ENCODE measurements around the gene LCK. TPM values are rescaled to one million over a fixed set of nuclear protein-coding genes. Genes with fewer than 3 reads are reported as not detected.
"Not testable (repeated sequence)": the region's sequence is repeated elsewhere in the genome, so short reads cannot be mapped to it uniquely, and the experiment has no call there.

The LCK gene
- total RNA-seq, 4 donors from 2014 or later: 1.1 to 6.8 (median 4.8) TPM

- ATAC-seq (ENCODE audit: low FRiP score) (no peak), DNase-seq (ENCODE audit: low spot score) (no peak)
- no peak for TF ChIP-seq CTCF (IDR thresholded peaks at IDR 0.05)
Observed at GRCh38 chr1:32291145-32291707, 40.2 kb downstream of the LCK start.

- TF ChIP-seq CTCF (IDR thresholded peaks at IDR 0.05): no peak
- ATAC-seq (ENCODE audit: low FRiP score): peak; percentile 98
Observed at GRCh38 chr1:32291708-32292538, 40.9 kb downstream of the LCK start, which contains the start of gene HDAC1. HDAC1 (plus strand) TSS chr1:32292083; CDS start chr1:32292170, 87 bp downstream.

GRCh38 chr1:32298211-32298610 is 47.1 kb downstream of the LCK start:
- DNase-seq (ENCODE audit: low spot score); ATAC-seq (ENCODE audit: low FRiP score): not testable (repeated sequence)

More at GRCh38 chr1:32291708-32292538, 40.9 kb downstream of the LCK start, which contains the start of gene HDAC1:
- DNase-seq (ENCODE audit: low spot score): peak; percentile 94

- DNase-seq (ENCODE audit: low spot score): no peak
- no peak for ATAC-seq (ENCODE audit: low FRiP score)
- no peak for TF ChIP-seq CTCF (IDR thresholded peaks at IDR 0.05)
Observed at GRCh38 chr1:32299327-32299726, 48.3 kb downstream of the LCK start.

GRCh38 chr1:32303358-32303757 is 52.3 kb downstream of the LCK start:
- no peak for TF ChIP-seq CTCF (IDR thresholded peaks at IDR 0.05)
- DNase-seq (ENCODE audit: low spot score): no peak
- no peak for ATAC-seq (ENCODE audit: low FRiP score)

GRCh38 chr1:32303997-32304622 is 53.0 kb downstream of the LCK start:
- TF ChIP-seq CTCF (IDR thresholded peaks at IDR 0.05): no peak
- DNase-seq (ENCODE audit: low spot score) (no peak), ATAC-seq (ENCODE audit: low FRiP score) (no peak)

GRCh38 chr1:32305310-32305709 is 54.2 kb downstream of the LCK start:
- no peak for TF ChIP-seq CTCF (IDR thresholded peaks at IDR 0.05)
- DNase-seq (ENCODE audit: low spot score) (no peak), ATAC-seq (ENCODE audit: low FRiP score) (no peak)

Data from omental fat pad (tissue), 4 donors.